Peyer's patch (tissue), 4 donors: ENCODE measurements around the gene KRTAP19-7. TPM values are rescaled to one million over a fixed set of nuclear protein-coding genes. Genes with fewer than 3 reads are reported as not detected.

Source experiments
- DNase-seq, 3 donors: peaks; one replicate each; pipeline ENCODE4 v3.0.0-alpha.2; 2017 to 2019
- H3K27ac ChIP-seq, 4 donors: fragments of 200-600 bp; sonication (generic); one replicate each; pipeline ENCODE4 v1.5.1; 2016 to 2019
- H3K27me3 ChIP-seq, 2 donors: fragments of 200-600 bp; sonication (generic); one replicate each; pipeline ENCODE4 v1.5.1; 2019
- H3K36me3 ChIP-seq, 3 donors: fragments of 200-600 bp; sonication (generic); one replicate each; pipeline ENCODE4 v1.5.1; 2016 to 2019
- H3K4me1 ChIP-seq, 4 donors: fragments of 200-600 bp; sonication (generic); one replicate each; pipeline ENCODE4 v1.5.1; 2016 to 2019
- H3K4me3 ChIP-seq, 4 donors: fragments of 200-600 bp; sonication (generic); 1 replicate in 3 of 4; 2 replicates in 1 of 4; pipeline ENCODE4 v1.5.1; 2016 to 2019; ENCODE audit warnings: mild to moderate bottlenecking in 1 of 4
- H3K9me3 ChIP-seq, 4 donors: fragments of 200-600 bp; sonication (generic); one replicate each; pipeline ENCODE4 v1.5.1; 2016 to 2019; ENCODE audit warnings: mild to moderate bottlenecking in 1 of 4
- POLR2A ChIP-seq, 2 donors: fragments of 450-650 bp; IDR thresholded peaks; one replicate each; pipeline ENCODE4 v1.5.1; 2017; ENCODE audit warnings: antibody characterized with exemption in 2 of 2, mild to moderate bottlenecking in 2 of 2, moderate library complexity in 2 of 2
- small RNA-seq, 2 donors: library from RNA; depleted of rRNA; stranded (forward); fragments of <200 nt; gene quantifications; one replicate each; pipeline ENCODE3, GENCODE V24; 2016
- total RNA-seq, 4 donors: library from RNA; depleted of rRNA; stranded (reverse); fragments of >200 nt; gene quantifications; one replicate each; pipeline ENCODE4 v1.1.0, GENCODE V29; 2016
- TF ChIP-seq, protein P1 (sequence below), 6 experiments: fragments of 450-650 bp in 4 of 6; fragments of 200-600 bp in 2 of 6; sonication (generic) in 1 of 6; IDR thresholded peaks; one replicate each; pipeline ENCODE4 v1.5.1; 2017 to 2019; ENCODE audit warnings: antibody characterized with exemption in 6 of 6, mild to moderate bottlenecking in 3 of 6, moderate library complexity in 1 of 6

The KRTAP19-7 gene
- total RNA-seq, 4 donors from 2014 or later: not detected

DNA sequence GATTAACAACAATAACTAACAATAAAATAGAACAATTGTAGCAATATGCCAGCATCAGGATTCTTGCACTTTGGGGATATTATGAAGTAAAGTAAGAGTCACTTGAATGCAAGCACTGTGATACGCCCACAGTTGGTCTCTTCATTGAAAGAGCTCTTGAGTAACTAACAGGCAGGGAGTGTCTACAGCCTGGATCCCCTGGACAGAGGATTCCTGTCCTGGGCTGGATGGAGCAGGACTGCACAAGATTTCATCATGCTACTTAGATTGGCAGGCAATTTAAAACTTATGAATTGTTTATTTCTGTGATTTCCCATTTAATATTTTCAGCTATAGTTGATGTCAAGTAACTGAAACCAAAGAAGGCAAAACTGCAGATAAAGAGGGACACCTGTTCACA lies 45.4 kb downstream of the KRTAP19-7 start:
- Histone ChIP-seq H3K9me3 (no peaks in the 10 kb centered on the region), H3K27me3 (no peaks in the 10 kb centered on the region)
- no peak for DNase-seq

More for the DNA sequence above, 45.4 kb downstream of the KRTAP19-7 start:
- Histone ChIP-seq H3K4me1 (no peaks in the 10 kb centered on the region), H3K36me3 (no peaks in the 10 kb centered on the region), H3K27ac (no peak overlapping the region), H3K4me3 (no peak overlapping the region)
- TF ChIP-seq, protein P1, sequence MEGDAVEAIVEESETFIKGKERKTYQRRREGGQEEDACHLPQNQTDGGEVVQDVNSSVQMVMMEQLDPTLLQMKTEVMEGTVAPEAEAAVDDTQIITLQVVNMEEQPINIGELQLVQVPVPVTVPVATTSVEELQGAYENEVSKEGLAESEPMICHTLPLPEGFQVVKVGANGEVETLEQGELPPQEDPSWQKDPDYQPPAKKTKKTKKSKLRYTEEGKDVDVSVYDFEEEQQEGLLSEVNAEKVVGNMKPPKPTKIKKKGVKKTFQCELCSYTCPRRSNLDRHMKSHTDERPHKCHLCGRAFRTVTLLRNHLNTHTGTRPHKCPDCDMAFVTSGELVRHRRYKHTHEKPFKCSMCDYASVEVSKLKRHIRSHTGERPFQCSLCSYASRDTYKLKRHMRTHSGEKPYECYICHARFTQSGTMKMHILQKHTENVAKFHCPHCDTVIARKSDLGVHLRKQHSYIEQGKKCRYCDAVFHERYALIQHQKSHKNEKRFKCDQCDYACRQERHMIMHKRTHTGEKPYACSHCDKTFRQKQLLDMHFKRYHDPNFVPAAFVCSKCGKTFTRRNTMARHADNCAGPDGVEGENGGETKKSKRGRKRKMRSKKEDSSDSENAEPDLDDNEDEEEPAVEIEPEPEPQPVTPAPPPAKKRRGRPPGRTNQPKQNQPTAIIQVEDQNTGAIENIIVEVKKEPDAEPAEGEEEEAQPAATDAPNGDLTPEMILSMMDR (IDR thresholded peaks at IDR 0.05): no peak
- no peak for TF ChIP-seq POLR2A (IDR thresholded peaks at IDR 0.05)

Small RNA genes within 50 kb of the gene (small RNA-seq; reads per million reads assigned to genes)
- gene AP000567.1 (0 reads per million in 2 donors), gene KRTAP19-10P (0 reads per million in 2 donors), gene KRTAP19-11P (0 reads per million in 2 donors), gene KRTAP22-1 (0 reads per million in 2 donors), gene KRTAP22-2 (0 reads per million in 2 donors)

Other genes starting within 250 kb of the KRTAP19-7 start
- not detected for gene KRTAP26-1, start 241.0 kb downstream of the KRTAP19-7 start, total RNA-seq
- gene KRTAP27-1, start 223.6 kb downstream of the KRTAP19-7 start, total RNA-seq: not detected
- gene KRTAP23-1, start 212.7 kb downstream of the KRTAP19-7 start, total RNA-seq: not detected
- gene KRTAP13-2, start 189.0 kb downstream of the KRTAP19-7 start, total RNA-seq: not detected
- gene KRTAP13-1, start 165.3 kb downstream of the KRTAP19-7 start, total RNA-seq: not detected
- not detected for gene KRTAP13-3, start 135.4 kb downstream of the KRTAP19-7 start, total RNA-seq
- not detected for gene KRTAP13-4, start 131.1 kb downstream of the KRTAP19-7 start, total RNA-seq
- gene KRTAP15-1, start 121.0 kb downstream of the KRTAP19-7 start, total RNA-seq: not detected
- gene KRTAP19-1, start 80.9 kb downstream of the KRTAP19-7 start, total RNA-seq: not detected
- gene KRTAP19-2, start 73.9 kb downstream of the KRTAP19-7 start, total RNA-seq: not detected
- not detected for gene KRTAP19-3, start 69.3 kb downstream of the KRTAP19-7 start, total RNA-seq
- not detected for gene KRTAP19-4, start 64.1 kb downstream of the KRTAP19-7 start, total RNA-seq
- not detected for gene KRTAP19-5, start 59.2 kb downstream of the KRTAP19-7 start, total RNA-seq
- gene KRTAP19-6, start 19.4 kb downstream of the KRTAP19-7 start, total RNA-seq: not detected
- not detected for gene KRTAP22-2, start 29.1 kb upstream of the KRTAP19-7 start, total RNA-seq
- gene KRTAP6-3, start 31.1 kb upstream of the KRTAP19-7 start, total RNA-seq: not detected
- not detected for gene KRTAP6-2, start 37.6 kb upstream of the KRTAP19-7 start, total RNA-seq
- not detected for gene KRTAP22-1, start 39.8 kb upstream of the KRTAP19-7 start, total RNA-seq
- gene KRTAP6-1, start 52.6 kb upstream of the KRTAP19-7 start, total RNA-seq: not detected
- not detected for gene KRTAP20-1, start 55.1 kb upstream of the KRTAP19-7 start, total RNA-seq
- not detected for gene KRTAP20-4, start 59.3 kb upstream of the KRTAP19-7 start, total RNA-seq
- not detected for gene KRTAP20-2, start 73.9 kb upstream of the KRTAP19-7 start, total RNA-seq
- gene KRTAP20-3, start 81.5 kb upstream of the KRTAP19-7 start, total RNA-seq: not detected
- not detected for gene KRTAP21-3, start 157.5 kb upstream of the KRTAP19-7 start, total RNA-seq
- not detected for gene KRTAP21-2, start 185.9 kb upstream of the KRTAP19-7 start, total RNA-seq
- gene KRTAP21-1, start 194.1 kb upstream of the KRTAP19-7 start, total RNA-seq: not detected